Gastrocnemius medialis (tissue), 4 donors: ENCODE measurements around the gene NIPBL.
"Not testable (repeated sequence)": the region's sequence is repeated elsewhere in the genome, so short reads cannot be mapped to it uniquely, and the experiment has no call there.

Experiments
- POLR2A ChIP-seq, 2 donors: fragments of 450-650 bp; IDR thresholded peaks; one replicate each; pipeline ENCODE4 v1.6.1; 2017; ENCODE audit warnings: antibody characterized with exemption in 2 of 2, mild to moderate bottlenecking in 2 of 2, moderate library complexity in 2 of 2
- TF ChIP-seq, protein P1 (sequence below), 5 experiments: fragments of 450-650 bp in 3 of 5; fragments of 200-600 bp in 2 of 5; sonication (generic) in 2 of 5; IDR thresholded peaks in 4 of 5; conservative IDR thresholded peaks in 1 of 5; 1 replicate in 4 of 5; 2 replicates in 1 of 5; pipeline ENCODE4 v1.5.1; 2016 to 2019; ENCODE audit warnings: antibody characterized with exemption in 5 of 5, mild to moderate bottlenecking in 3 of 5, moderate library complexity in 3 of 5

DNA sequence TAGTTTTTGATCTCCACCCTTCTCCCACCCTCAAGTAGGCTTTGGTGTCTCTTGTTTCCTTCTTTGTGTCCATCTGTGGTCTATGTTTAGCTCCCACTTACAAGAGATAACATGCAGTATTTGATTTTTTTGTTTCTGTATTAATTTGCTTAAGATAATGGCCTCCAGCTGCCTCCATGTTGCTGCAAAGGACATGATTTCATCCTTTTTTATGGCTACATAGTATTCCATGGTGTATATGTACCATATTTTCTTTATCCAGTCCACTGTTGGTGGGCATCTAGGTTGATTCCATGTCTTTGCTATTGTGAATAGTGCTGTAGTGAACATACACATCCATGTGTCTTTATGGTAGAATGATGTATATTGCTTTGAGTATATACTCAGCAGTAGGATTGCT is 24.5 kb downstream of the NIPBL start:
- TF ChIP-seq, protein P1, sequence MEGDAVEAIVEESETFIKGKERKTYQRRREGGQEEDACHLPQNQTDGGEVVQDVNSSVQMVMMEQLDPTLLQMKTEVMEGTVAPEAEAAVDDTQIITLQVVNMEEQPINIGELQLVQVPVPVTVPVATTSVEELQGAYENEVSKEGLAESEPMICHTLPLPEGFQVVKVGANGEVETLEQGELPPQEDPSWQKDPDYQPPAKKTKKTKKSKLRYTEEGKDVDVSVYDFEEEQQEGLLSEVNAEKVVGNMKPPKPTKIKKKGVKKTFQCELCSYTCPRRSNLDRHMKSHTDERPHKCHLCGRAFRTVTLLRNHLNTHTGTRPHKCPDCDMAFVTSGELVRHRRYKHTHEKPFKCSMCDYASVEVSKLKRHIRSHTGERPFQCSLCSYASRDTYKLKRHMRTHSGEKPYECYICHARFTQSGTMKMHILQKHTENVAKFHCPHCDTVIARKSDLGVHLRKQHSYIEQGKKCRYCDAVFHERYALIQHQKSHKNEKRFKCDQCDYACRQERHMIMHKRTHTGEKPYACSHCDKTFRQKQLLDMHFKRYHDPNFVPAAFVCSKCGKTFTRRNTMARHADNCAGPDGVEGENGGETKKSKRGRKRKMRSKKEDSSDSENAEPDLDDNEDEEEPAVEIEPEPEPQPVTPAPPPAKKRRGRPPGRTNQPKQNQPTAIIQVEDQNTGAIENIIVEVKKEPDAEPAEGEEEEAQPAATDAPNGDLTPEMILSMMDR (IDR thresholded peaks at IDR 0.05 in 4 of 5, conservative IDR thresholded peaks at IDR 0.05 in 1 of 5) = not testable (repeated sequence)
- not testable (repeated sequence) for TF ChIP-seq POLR2A (IDR thresholded peaks at IDR 0.05)
